ENCODE data around the gene NOTCH2.

The NOTCH2 gene

DNA sequence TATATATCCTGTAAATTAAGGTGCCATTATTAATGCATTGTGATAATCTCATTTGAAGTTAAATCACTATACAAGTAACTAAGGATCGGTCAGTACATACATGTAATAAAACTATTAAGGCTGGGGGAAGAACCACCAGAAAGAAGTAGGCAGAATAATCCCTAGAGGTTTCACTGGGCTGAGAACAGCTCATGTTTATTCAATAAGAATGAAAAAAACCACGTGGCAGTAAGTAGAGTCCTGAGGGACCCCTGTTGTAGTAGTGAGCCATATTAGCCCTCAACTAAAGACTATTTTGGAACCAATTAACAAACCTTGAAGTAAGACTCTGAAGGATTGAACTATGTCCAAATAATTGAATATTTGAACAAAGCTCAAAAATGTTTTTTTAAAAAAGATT, 126.2 kb downstream of the NOTCH2 start:
- DNase-seq (ENCODE audit: low read depth in 2 of 2): no peak

DNA sequence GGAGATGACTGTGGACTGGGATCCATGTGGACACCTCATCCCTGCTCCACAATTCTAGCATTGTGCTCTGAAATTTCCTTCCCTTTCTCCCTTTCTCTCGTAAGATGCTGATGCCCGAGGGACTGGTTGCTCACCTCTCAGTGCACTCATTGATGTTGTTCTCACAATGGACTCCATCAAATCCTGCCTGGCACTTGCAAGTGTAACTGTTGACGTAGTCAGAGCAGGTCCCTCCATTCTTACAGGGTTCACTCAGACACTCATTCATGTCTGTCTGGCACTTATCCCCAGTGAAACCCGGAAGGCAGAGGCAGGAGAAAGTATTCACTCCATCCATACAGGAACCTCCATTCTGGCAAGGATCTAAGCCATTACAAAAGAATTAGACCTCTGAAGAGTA, 128.1 kb downstream of the NOTCH2 start:
- DNase-seq (ENCODE audit: low read depth in 2 of 2): no peak

DNA sequence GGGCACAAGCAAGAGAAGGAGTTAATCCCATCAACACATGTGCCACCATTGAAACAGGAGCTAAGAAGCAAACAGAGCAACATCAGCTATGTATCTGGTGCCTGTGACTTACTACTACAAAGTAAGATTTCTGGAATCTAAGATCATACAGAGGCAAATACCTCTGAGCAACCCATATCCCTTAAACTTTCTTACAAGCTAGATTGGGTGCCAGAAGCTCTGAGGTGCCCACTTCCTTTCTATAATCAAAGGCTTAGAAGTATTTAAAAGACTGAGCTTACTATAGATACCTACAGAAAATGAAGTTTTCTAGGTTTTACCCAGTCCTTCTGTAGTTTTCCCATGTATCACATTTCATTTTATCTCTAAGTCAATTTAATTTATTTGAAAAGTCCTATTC, 128.8 kb downstream of the NOTCH2 start:
- no peak for DNase-seq (ENCODE audit: low read depth in 2 of 2)

DNA sequence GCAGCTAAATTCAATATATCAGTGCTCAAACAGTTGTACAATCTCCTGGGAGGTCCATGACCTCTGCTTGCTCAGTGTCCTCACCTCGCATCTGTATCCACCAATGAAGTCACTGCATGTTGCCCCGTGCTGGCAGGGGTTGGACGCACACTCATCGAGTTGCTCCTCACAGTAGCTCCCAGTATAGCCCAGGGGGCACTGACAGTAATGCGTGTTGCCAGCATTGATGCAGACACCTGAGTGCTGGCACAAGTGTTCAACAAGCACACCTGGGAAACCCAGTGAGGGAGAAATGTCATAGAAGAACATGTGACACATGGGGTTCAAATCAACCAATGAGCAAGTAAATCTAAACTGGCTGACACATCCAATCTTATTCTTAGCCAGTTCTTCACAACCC, 132.3 kb downstream of the NOTCH2 start:
- no peak for DNase-seq (ENCODE audit: low read depth in 2 of 2)

DNA sequence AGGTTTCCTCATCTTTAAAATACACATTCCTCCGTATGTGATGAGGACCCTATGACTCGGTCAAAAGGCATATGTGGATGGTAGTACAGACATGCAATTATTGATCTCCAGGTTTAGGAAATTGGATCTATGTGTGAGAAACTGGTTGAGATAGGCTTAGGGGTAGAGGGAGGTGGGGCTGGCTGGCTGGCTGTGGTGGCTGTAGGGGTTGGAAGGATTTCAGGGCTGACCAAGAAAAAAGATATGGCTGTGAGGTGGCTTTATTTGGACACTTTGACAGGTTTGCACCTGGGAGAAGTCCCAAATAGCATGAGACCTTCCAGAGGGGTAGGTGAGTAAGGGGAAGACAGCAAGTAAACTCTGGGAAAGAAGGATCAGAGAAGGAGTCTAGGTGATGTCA, 133.5 kb downstream of the NOTCH2 start:
- DNase-seq (ENCODE audit: low read depth in 2 of 2): no peak

DNA sequence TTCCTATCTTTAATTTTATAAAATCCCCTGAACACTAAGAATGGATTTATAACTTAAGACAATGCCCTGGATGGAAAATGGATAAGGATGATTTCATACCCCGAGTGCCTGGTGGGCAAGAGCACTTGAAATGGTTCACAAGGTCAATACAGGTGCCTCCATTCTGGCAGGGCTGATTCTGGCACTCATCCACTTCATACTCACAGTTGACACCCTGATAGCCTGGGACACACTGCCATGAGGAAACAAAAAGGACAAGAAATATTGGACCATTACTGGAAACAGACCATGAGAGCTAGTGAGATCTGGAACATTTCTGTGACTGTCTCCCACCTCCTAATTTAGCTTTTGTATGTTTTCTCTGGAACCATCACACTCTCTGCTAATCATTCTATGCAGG, 134.1 kb downstream of the NOTCH2 start:
- no peak for DNase-seq (ENCODE audit: low read depth in 2 of 2)

DNA sequence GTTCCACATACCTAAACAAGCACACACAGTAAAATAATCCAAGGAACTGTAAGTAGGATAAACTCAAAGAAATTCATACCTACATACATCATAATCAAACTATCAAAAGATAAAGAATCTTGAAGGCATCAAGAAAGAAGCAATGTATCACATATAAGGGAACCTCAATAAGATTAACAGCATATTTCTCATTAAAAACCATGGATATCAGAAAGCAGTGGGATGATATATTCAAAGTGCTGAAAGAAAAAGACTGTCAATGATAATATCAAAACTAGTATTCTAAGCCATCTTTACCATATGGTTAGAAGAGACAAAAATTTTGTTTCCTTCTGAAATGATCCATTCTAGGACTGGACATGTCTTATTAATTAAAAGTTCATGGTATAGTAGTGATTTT, 136.1 kb downstream of the NOTCH2 start:
- no peak for DNase-seq (ENCODE audit: low read depth in 2 of 2)

DNA sequence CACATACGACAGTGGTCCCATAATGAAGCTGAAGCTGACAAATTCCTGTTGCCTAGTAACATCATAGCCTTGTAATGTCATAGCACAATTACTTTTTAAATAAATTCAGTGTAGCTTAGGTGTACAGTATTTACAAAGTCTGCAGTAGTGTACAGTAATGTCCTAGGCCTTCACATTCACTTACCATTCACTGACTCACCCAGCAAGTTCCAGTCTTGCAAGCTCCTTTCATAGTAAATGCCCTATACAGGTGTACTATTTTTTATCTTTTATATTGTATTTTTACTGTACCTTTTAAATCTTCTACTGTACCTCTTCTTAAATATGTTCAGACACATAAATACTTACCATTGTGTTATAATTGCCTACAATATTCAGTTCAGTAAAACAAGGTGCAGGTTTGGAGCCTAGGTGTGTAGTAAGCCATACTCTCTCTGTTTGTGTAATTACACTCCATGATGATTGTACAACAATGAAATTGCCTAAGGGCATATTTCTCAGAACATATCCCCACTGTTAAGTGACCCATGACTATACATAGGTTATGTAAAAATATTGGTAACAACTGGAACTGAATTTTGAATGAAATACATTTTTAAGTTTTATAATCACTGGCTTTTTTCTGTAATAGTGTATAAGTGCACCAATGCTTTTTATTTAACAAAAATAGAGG, 139.7 kb downstream of the NOTCH2 start:
- DNase-seq (ENCODE audit: low read depth in 2 of 2): no peak

DNA sequence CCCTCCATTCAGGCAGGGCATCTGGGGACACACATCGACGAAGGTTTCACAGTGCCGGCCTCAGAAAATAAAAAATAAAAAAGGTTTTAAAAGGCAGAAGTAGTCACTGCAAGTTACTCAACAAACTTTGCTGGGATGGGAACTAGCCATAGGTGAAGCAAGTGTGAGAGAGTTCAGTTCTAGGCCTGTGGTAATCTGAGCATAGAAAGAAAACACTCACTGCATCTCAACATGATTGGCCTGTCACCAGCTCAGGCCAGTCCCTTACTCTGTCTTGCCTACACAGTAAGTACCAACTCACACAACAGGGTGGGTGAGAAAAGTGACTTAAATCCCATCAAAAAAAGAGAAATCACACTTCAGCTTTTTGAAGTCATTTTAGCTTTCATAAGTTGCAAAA, 142.9 kb downstream of the NOTCH2 start:
- DNase-seq (ENCODE audit: low read depth in 2 of 2): no peak

DNA sequence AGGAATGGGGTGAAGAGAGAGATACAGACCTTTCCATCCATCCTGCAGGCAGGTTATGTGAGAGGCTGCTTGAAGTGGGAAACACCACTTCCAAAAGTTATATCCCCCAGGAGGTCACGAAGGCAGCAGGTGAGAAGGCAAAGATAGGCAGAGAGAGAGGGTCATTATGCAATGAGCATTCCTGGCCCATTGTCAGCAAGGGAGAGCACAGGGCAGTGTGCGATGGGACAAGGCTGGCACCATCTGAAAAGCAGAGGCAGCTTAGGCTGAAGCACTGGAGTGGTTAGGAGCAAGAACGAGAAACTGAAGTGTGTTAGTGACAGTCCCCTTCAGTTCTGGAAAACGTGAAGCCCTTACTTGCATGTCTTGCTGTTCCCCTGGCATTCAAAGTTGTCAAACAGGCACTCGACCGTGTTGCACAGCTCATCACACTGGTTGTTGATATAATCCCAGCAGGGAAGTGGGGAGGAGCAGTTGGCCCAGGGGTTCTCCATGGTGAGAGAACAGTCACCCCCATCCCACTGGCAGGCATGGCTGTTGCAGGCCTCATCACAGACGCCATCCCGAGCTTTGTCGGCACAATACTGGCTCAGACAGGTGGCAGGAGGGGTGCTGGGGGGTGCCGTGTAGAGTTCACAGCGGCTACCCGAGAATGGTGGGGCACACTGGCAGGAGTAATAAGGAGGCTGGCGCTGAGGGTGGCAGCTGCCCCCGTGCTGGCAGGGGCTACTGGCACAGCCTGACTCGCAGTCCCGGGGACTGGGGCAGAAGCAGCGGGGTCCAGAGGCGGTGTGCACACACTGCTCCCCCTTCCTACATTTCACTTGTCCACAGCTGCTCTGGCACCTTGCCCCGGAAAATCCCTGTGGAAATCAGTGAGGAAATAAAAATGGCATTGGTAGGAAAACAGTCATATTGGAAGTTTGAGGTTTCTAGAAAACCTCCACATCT, 144.2 kb downstream of the NOTCH2 start:
- no peak for DNase-seq (ENCODE audit: low read depth in 2 of 2)

DNA sequence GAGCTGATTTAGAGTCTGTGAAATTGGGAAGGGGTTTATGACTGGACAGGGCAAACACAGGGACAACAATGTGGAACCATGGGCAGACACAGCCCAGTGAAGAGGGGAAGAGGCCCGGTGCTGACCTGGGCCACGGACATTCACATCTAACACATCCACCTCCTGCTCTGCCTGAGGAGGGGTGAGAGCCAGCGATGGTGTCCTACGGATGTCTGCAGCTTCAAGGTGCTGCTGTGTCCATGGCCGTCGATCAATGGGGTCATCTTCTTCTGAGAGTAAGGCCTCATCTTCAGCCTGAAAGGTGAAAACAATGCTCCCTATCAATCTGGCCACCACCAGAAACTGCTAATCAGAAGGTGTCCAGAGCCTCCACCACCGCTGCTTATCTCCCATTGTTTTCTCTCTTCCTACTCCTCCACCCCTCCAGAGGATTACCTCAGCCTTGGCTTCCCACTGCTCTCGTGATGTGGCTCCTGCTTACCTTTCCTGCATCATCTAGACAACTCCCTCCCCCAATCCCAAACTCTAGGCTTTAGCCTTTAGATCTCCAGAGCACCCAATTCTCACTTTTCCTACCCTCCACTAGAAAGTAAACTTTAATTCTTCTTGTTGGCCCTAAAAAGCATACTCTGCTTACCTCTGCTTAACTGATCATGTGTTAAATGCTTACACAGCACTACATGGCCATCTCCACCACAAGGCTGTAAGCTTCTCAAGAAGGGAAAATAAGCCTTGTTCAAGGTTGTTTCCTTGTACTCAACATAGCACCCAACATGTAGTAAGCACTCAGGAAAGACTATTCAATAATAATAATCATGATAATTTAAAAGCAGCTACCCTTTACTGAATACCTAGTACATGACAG, 149.1 kb downstream of the NOTCH2 start:
- no peak for DNase-seq (ENCODE audit: low read depth in 2 of 2)

DNA sequence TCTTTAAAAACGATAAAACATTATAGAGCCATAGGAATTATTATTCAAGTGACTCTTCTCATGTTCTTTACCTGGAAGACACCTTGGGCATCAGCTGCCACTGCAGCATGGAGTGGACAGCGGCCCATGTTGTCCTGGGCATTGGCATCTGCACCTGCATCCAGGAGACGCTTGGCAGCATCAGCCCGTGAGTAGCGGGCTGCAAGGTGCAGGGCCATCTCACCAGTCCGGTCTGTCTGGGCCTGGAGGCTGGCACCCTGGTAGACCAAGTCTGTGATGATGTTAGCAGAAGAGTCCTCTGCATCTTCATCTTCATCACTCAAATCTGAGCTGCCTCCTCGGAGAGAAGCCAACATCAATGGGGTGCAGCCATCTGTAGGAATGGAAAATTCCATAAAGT, 150.2 kb downstream of the NOTCH2 start:
- DNase-seq (ENCODE audit: low read depth in 2 of 2): no peak

DNA sequence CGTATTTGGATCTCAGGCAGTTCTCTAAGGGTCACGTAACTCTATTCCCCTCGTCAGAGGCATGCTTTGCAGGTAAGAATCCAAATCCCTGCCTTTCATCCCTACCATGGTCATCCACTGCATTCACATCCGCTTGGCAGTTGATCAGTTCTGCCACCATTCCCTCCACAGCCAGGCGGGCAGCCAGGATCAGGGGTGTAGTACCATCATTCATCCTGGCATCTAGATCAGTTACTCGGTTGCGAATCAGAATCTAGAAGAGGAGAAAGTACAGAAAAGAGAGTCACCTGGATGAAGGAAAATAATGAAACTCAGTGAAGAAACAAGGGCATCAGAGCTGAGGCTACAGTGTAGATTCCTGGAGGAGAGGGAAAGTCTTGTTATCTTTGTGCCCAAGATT, 151.2 kb downstream of the NOTCH2 start:
- no peak for DNase-seq (ENCODE audit: low read depth in 2 of 2)

DNA sequence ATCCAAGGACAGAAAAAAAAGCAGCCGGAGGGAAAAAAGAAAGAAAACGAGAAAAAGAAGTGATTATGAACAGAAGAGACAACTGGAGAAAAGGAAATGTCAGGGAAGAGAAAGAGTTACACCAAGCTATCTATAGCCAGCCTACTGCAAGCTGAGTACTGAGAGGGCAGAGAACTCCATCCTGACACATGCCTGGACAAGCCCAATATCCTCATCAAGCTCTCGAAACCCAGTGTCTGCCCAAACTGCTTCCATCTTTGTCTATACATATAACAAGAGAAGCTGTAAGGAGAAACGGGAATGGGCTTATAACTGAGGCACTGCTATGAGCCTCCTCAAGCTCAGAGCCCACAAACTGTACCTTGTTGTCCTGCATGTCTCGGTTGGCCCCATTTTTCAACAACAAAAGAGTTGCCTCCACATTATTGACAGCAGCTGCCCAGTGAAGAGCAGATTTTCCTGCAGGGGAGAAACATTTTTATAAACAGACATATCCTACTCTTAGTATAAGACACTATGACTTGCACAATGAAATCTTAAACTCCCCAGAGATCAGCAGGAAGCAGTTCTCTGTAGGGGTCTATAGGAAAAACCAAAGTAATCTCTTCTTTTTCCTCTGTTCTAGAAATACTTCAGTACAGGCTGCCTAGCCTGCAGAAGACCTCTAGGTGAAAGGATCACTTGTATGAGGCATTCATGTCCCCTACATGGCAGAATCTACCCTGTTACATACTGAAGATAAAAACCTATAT, 152.0 kb downstream of the NOTCH2 start:
- no peak for DNase-seq (ENCODE audit: low read depth in 2 of 2)

DNA sequence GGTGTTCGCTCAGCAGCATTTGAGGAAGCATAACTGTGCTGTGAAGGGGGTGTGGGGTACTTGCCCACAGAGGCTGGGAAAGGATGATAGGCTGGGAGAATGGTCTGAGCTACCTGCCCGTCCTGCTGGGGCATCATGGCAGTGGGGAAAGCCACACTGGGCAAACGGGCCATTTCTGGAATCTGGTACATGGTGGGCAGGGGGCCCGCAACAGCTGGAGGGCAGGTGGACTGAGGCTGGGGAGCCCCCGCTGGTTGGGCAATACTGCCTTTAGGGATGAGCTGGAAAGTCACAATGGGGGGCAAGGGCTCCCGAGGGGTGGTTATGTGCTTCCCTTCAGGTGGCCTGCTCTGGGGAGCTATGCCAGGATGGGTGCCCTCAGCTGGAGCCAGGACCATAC, 153.9 kb downstream of the NOTCH2 start:
- no peak for DNase-seq (ENCODE audit: low read depth in 2 of 2)

DNA sequence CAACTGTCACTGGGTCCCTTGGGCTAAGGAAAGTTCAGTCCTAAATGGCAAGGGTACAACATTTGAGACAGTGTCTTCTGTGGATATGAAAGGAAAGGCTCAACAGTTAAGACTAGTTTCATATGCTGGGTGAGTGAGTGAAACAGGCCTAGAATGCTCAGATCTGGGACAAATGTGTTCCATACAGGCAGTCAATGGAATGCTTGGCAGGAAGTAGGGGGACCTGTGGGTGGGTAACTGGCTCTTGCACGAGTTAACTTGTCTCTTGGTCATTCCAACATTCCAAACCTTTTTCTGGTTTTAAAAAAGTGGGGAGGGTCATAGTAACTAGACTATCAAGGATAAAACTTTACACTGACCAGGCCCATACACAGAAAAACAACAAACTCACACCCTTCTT, 155.4 kb downstream of the NOTCH2 start:
- no peak for DNase-seq (ENCODE audit: low read depth in 2 of 2)

DNA sequence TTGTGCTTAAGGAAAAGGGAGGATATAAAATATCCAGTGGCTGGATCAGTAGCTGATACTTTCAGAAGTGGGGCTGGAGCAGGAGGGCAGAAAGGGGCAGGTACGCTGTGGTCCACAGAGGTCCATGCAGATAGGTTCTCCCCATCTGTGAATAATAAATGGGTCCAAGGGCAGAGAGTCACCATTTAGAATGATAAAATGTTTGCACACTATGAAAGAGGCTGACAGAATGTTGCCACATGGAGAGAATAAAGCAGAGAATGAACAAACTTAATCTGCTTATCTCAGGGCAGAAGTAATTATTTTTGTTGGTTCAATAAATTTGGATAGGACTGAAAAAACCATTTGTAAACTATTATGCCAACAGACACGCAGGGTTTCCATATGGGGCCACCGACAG, 156.5 kb downstream of the NOTCH2 start:
- no peak for DNase-seq (ENCODE audit: low read depth in 2 of 2)

DNA sequence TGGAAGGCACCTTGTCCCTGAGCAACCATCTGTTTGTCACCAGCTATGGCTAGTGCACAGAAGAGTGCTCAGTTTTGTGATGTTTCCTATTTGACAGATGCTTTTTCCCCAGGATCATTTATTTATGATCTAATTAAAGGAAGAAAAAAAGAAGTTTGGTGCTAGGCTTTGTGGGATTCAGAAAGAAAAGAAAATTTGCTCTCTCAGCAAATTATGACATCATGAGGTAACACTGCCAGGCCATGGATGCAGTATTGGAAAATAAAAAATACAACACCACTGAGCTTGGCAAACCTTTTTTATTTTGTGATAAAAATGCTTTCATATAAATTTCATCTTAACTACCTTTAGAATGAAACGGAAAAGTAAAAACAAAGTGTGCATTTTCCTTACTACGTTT, 157.7 kb downstream of the NOTCH2 start:
- DNase-seq (ENCODE audit: low read depth in 2 of 2): no peak

DNA sequence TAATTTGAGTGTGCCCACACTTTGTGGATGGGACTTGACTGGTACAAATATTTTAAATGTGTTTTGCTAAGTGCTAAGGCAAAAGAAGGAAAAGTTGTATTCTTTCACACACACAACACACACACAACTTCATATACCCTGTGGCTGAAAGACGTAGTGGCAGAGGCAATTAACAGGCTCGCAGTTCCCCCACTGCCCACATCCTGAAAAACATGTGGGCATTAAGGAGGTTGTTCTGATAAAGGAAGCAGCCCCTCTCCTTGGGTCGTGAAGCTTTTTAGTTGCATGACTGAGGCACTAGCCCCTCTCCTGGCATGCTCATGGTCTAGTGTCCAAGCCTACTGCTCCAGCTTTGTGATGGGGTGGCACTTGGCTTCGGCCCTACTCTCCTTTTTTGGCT, 158.8 kb downstream of the NOTCH2 start:
- no peak for DNase-seq (ENCODE audit: low read depth in 2 of 2)

DNA sequence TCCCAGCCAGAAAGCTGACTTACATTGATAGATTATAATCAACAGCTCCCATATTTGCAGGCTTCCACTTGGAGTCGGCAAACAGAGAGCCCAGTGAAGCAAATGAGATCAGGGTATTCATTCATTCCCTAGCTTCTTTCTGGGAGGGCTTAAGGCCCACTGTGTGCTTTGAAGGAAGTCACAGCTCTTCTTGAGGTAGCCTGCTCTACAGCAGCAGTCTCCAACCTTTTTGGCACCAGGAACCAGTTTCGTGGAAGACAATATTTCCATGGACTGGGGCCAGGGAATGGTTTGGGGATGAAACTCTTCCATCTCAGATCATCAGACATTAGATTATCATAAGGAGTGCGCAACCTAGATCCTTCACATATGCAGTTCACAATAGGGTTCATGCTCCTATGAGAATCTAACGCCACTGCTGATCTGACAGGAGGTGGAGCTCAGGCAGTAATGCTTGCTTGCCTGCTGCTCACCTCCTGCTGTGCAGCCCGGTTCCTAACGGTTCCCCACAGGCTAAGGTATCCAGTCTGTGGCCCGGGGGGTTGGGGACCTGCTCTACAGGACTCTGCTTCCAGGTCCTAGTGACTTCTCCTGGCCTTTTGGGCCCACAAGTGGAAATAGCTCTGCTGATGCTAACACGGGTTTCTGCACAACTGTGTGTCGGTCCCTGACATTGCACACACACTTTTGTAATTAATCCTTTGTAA, 159.4 kb downstream of the NOTCH2 start:
- no peak for DNase-seq (ENCODE audit: low read depth in 2 of 2)

DNA sequence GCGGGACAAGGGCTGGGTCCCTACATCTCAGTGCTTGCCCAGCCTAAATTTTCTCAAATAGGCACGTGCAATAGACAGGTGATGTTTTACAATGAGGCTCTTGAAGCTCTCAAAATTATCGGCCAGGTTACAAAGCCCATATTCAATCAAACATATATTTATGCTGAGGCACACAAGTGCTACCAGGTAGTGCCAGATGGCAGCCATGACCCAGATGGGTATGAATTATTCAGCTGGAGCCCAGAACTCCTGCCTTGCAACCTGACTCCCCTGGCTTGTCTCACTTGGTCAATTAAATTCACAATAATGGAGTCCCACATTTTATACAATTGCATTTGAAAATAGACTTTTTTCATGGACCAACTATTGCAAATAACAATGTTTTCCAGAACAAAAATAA, 160.8 kb downstream of the NOTCH2 start:
- DNase-seq (ENCODE audit: low read depth in 2 of 2): no peak

Measured in stimulated activated CD8-positive, alpha-beta memory T cell treated with anti-CD3 and anti-CD28 coated beads, Interleukin-15, amount 100 ng/mL, for 4 hours (primary cell).